Kidney (tissue), 14 donors: ENCODE data around the gene MAGI3. TPM values are rescaled to one million over a fixed set of nuclear protein-coding genes. Genes with fewer than 3 reads are reported as not detected.

Source experiments
- DNase-seq, 5 donors: peaks; one replicate each; pipeline ENCODE4 v3.0.0-alpha.2; 2013 to 2020
- FAIRE-seq: peaks from 2 replicates; lab custom pipeline; 2012; peaks lifted over from hg19 to GRCh38; lab: Jason Lieb, UNC
- H3K27ac ChIP-seq, 2 donors: one replicate each; pipeline ENCODE4 v1.7.0; 2013; ENCODE audit warnings: low read depth in 2 of 2, low read length in 2 of 2, inconsistent platforms in 1 of 2
- H3K27me3 ChIP-seq: one replicate; pipeline ENCODE4 v1.7.1; 2013; ENCODE audit warnings: low read length, inconsistent platforms; ENCODE audit not compliant: control insufficient read depth, insufficient read depth
- H3K36me3 ChIP-seq, 3 donors: one replicate each; pipeline versions ENCODE4 v1.7.0 to v1.7.1; 2013; ENCODE audit warnings: low read length in 3 of 3, control low read depth in 1 of 3, inconsistent platforms in 1 of 3; ENCODE audit not compliant: insufficient read depth in 3 of 3, control insufficient read depth in 2 of 3
- H3K4me1 ChIP-seq, 3 donors: one replicate each; pipeline versions ENCODE4 v1.7.0 to v1.7.1; 2013; ENCODE audit warnings: low read length in 3 of 3, inconsistent platforms in 1 of 3, low read depth in 1 of 3; ENCODE audit not compliant: control insufficient read depth in 2 of 3, insufficient read depth in 2 of 3
- H3K4me3 ChIP-seq, 3 donors: one replicate each; pipeline versions ENCODE4 v1.7.0 to v1.8.1; 2013; ENCODE audit warnings: low read length in 3 of 3, control low read depth in 1 of 3, inconsistent platforms in 1 of 3
- H3K9ac ChIP-seq, 3 donors: one replicate each; pipeline versions ENCODE4 v1.7.0 to v1.7.1; 2013; ENCODE audit warnings: low read length in 3 of 3, control low read depth in 1 of 3, inconsistent platforms in 1 of 3
- H3K9me3 ChIP-seq, 3 donors: one replicate each; pipeline versions ENCODE4 v1.7.0 to v1.7.1; 2013; ENCODE audit warnings: low read length in 3 of 3, control low read depth in 1 of 3, inconsistent platforms in 1 of 3; ENCODE audit not compliant: control insufficient read depth in 2 of 3, insufficient read depth in 1 of 3
- CTCF ChIP-seq: IDR thresholded peaks from 3 replicates; pipeline ENCODE4 v1.5.1; 2012; ENCODE audit warnings: mild to moderate bottlenecking, moderate library complexity, borderline replicate concordance; ENCODE audit not compliant: insufficient read depth; ENCODE audit errors: extremely low read depth
- intact Hi-C: fragments of 100-400 bp; cut with DNase I; formaldehyde crosslinking; loops from one replicate; pipeline ENCODE4 v1.11.1; 2022
- polyA plus RNA-seq: library from polyadenylated mRNA; stranded (reverse); fragments of 350-450 nt; fragmentation: Illumina TruSeq; extraction: RNeasy Lipid Tissue Mini Kit (QIAGEN cat#74804); gene quantifications from one replicate; pipeline ENCODE4 v1.2.3, GENCODE V29; 2014; ENCODE audit warnings: low read depth, low replicate concordance; ENCODE audit not compliant: insufficient read depth
- total RNA-seq: library from RNA; stranded (reverse); fragmentation: NEBNext Ultra II Directional; extraction: Animal tissue kit (Norgen Biotek cat#: 25700); gene quantifications from one replicate; pipeline ENCODE4 v1.2.1, GENCODE V29; 2021
- donor health status: control.
- donor health status: control.
- donor health status: control.
- donor health status: control.
- donor health status: control.
- donor health status: DM: yes; HTN: yes; CAD: no.
- donor health status: Normal renal cell carcinoma (clear cell type).

MAGI3 gene
- total and polyA plus RNA-seq, 2 donors from 2014 or later, result 5.6 to 25.9 TPM

DNA sequence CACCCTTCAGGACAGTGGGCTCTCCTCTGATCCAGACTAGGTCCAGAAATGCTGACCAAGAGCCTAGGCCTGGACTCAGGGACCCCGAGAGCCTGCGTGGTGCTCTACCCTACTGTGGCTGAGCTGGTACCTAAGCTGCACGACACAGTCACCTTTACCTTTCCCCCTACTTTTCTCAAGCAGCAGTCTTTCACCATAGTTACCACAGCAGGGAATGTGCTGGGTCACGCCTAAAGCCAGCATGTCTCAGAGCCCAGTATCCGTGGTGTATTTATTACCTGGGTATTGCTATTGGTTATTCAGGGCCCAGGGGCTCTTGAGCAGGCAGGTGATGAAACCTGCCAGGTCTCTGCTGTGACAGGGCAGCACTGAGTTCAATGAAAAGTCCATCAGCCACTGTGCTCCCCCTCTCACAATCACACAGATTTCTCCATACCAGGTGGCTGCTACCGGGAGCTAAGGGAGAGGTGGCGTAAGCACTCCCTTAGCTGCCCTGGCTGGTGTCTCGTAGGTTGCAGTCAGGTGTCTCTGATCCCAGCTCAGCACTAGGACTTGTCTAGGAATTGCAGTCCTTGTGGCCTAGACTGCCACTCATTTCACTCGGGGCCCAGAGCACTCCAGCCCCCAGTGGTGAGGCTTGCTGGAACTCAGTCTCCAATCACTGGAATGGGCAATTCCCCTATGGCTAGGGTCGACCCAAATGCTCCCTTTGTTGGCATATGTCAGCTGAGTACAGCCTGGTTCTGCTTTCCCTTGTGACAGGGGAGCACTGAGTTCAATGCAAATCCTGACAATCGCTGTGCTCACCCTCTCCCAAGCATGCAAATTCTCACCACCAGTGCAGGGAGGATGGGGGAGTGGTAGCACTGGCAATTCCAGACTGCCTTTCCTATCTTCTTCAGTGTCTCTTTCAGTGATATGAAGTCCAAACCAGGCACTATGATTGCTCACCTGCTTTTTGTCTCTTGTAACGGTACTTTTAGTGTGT, 240.3 kb downstream of the MAGI3 start:
- no peaks in the 10 kb centered on the region for H3K4me1 ChIP-seq
- H3K4me3 ChIP-seq, result no peak overlapping the region
- H3K9me3 ChIP-seq, result no peaks in the 10 kb centered on the region
- no peak for TF ChIP-seq CTCF
- no peak overlapping the region for H3K9ac ChIP-seq
- H3K36me3 ChIP-seq, result no peaks in the 10 kb centered on the region
- H3K27me3 ChIP-seq, result no peaks in the 10 kb centered on the region
- FAIRE-seq (no peak), DNase-seq (no peak)
- no peak overlapping the region for H3K27ac ChIP-seq
- intact Hi-C loops, result no loop called here

GRCh38 chr1:113641396-113641795, 251.1 kb downstream of the MAGI3 start:
- FAIRE-seq, result no peak
- intact Hi-C loops, result no loop called here
- no peaks in the 10 kb centered on the region for H3K9me3 ChIP-seq

DNA sequence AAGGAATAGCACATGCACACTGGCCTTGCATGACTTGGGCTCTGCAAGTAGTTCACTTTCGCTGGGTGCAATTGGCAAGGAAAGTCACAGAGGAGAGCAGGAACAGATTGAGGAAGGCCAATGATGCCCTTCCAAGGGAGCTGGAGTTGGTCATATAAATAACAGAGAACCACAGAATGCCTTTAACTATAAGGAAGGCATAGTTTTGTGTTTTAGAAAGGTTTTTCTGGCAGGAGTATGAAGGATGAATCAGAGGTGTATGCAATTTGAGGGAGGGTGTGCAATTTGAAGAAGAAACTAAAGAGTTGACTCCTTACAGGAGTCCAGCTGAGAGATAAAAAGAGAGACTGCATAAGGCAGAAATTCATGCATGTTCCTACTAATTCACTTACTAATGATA, 256.8 kb downstream of the MAGI3 start:
- intact Hi-C loops, result no loop called here
- Histone ChIP-seq H3K4me3 (no peak overlapping the region), H3K27me3 (no peaks in the 10 kb centered on the region), H3K27ac (no peak overlapping the region), H3K4me1 (no peaks in the 10 kb centered on the region), H3K9ac (no peak overlapping the region), H3K9me3 (no peaks in the 10 kb centered on the region), H3K36me3 (peaks cover 3 to 7% (median 3%) of the 10 kb centered on the region in 3 donors)
- TF ChIP-seq CTCF, result no peak
- FAIRE-seq, result no peak
- no peak for DNase-seq

More at GRCh38 chr1:113641396-113641795, 251.1 kb downstream of the MAGI3 start:
- TF ChIP-seq CTCF, result no peak
- Histone ChIP-seq H3K36me3 (peaks cover 0 to 7% (median 4%) of the 10 kb centered on the region in 3 donors), H3K4me3 (no peak overlapping the region), H3K27ac (no peak overlapping the region), H3K9ac (no peak overlapping the region), H3K4me1 (no peaks in the 10 kb centered on the region), H3K27me3 (no peaks in the 10 kb centered on the region)
- DNase-seq, result no peak
